Ishikawa (cell line): ENCODE results near the gene TRPV5.

Experiments
- EP300 ChIP-seq: IDR thresholded peaks from 2 replicates; pipeline ENCODE4 v1.6.1; 2012; ENCODE audit warnings: borderline replicate concordance
- MAX ChIP-seq: IDR thresholded peaks from 2 replicates; pipeline ENCODE4 v1.6.1; 2012
- RAD21 ChIP-seq: IDR thresholded peaks from 2 replicates; pipeline ENCODE4 v1.6.1; 2012; ENCODE audit warnings: low read depth
- REST ChIP-seq: IDR thresholded peaks from 2 replicates; pipeline ENCODE4 v1.6.1; 2012; ENCODE audit warnings: low read depth, mild to moderate bottlenecking
- TCF12 ChIP-seq: IDR thresholded peaks from 2 replicates; pipeline ENCODE4 v1.6.1; 2012; ENCODE audit warnings: low read depth
- YY1 ChIP-seq: IDR thresholded peaks from 2 replicates; pipeline ENCODE4 v1.6.1; 2012; ENCODE audit warnings: low read depth

DNA sequence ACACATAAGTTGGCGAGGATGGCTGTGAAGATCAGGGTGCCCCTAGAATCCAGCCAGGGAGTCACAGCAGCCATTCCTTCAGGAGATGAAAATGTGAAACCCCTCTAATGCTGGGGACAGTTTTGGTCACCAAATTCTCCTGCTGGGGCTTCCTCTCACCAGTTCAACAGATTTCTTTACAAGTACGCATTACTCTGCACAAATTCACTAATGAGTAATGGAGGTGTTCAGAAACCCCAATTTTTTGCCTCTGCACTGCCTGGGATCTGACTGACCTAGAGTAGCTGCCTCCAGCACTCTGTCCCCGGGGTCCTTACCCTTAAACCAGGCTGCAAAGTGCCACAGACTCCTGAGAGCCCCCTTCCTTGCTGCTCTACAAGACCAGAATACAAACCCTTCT lies 16.1 kb downstream of the TRPV5 start:
- no peak for TF ChIP-seq MAX
- no peak for TF ChIP-seq REST
- TF ChIP-seq TCF12: no peak
- TF ChIP-seq RAD21: no peak
- TF ChIP-seq EP300: no peak
- TF ChIP-seq YY1: no peak
